H1 (cell line): ENCODE data around the gene ZNF316. TPM values are rescaled to one million over a fixed set of nuclear protein-coding genes. Genes with fewer than 3 reads are reported as not detected.

Experiments used
- CTCF ChIA-PET: fragments of 300-600 bp; sonication (Branson Sonifier 250); formaldehyde crosslinking; loops from one replicate; lab custom pipeline; 2021; ENCODE audit not compliant: partially characterized antibody; lab: Charles Lee
- POLR2A ChIA-PET: fragments of 300-600 bp; sonication (Branson Sonifier 250); formaldehyde crosslinking; loops from one replicate; lab custom pipeline; 2021; ENCODE audit warnings: inconsistent platforms; ENCODE audit not compliant: partially characterized antibody; lab: Charles Lee
- DNase-seq, 2 experiments: peaks; one replicate each; pipeline versions ENCODE4 v3.0.0 to v3.0.0-alpha.2; 2010 to 2022; ENCODE audit warnings: low spot score in 2 of 2, low read depth in 1 of 2, mixed read lengths in 1 of 2
- FAIRE-seq: peaks from 2 replicates; lab custom pipeline; 2011; peaks lifted over from hg19 to GRCh38; lab: Jason Lieb, UNC
- H2AFZ ChIP-seq: 2 replicates; pipeline ENCODE4 v1.8.1; 2012; ENCODE audit warnings: low read length, inconsistent platforms
- H2AK5ac ChIP-seq: 2 replicates; pipeline ENCODE4 v1.6.1; 2013; ENCODE audit warnings: low read depth, low read length
- H2BK120ac ChIP-seq: replicated peaks from 2 replicates; pipeline ENCODE3; 2013; ENCODE audit warnings: low read depth, low read length, inconsistent platforms
- H2BK12ac ChIP-seq: 2 replicates; pipeline ENCODE4 v1.6.1; 2013; ENCODE audit warnings: low read depth, low read length
- H2BK15ac ChIP-seq: 2 replicates; pipeline ENCODE4 v1.6.1; 2013; ENCODE audit warnings: low read length
- H2BK20ac ChIP-seq: 2 replicates; pipeline ENCODE4 v1.6.1; 2013; ENCODE audit warnings: low read length
- H2BK5ac ChIP-seq: 2 replicates; pipeline ENCODE4 v1.6.1; 2013; ENCODE audit warnings: low read depth, low read length
- H3K14ac ChIP-seq: 2 replicates; pipeline ENCODE4 v1.6.1; 2013; ENCODE audit warnings: inconsistent platforms; ENCODE audit not compliant: insufficient read length
- H3K18ac ChIP-seq: 2 replicates; pipeline ENCODE4 v1.6.1; 2013; ENCODE audit warnings: low read length; ENCODE audit errors: extremely low read depth
- H3K23ac ChIP-seq: 2 replicates; pipeline ENCODE4 v1.6.1; 2013; ENCODE audit warnings: inconsistent platforms; ENCODE audit not compliant: insufficient read length
- H3K23me2 ChIP-seq: 2 replicates; pipeline ENCODE4 v1.6.1; 2013; ENCODE audit warnings: low read depth, low read length
- H3K27ac ChIP-seq: 2 replicates; pipeline ENCODE4 v1.6.1; 2011; ENCODE audit warnings: low read depth, low read length, inconsistent platforms
- H3K27me3 ChIP-seq, 4 experiments: replicated peaks in 1 of 4; 1 replicate in 1 of 4; 2 replicates in 3 of 4; pipeline versions ENCODE4 v1.6.1 to v1.8.1; 2011 to 2013; ENCODE audit warnings: low read length in 3 of 4, mild to moderate bottlenecking in 3 of 4, inconsistent platforms in 2 of 4, mixed read lengths in 2 of 4, moderate library complexity in 1 of 4; ENCODE audit not compliant: control insufficient read depth in 3 of 4, insufficient read depth in 3 of 4; ENCODE audit errors: extremely low read depth in 1 of 4
- H3K36me3 ChIP-seq, 4 experiments: 2 replicates each; pipeline versions ENCODE4 v1.6.1 to v1.8.1; 2011 to 2013; ENCODE audit warnings: mild to moderate bottlenecking in 4 of 4, low read length in 3 of 4, moderate library complexity in 2 of 4, control low read depth in 1 of 4, inconsistent platforms in 1 of 4; ENCODE audit not compliant: insufficient read depth in 4 of 4, control insufficient read depth in 2 of 4
- H3K4ac ChIP-seq: replicated peaks from 2 replicates; pipeline ENCODE3; 2013; ENCODE audit warnings: low read length, low read depth, mixed read lengths, inconsistent platforms; ENCODE audit not compliant: insufficient read length
- H3K4me1 ChIP-seq, 4 experiments: replicated peaks in 1 of 4; 1 replicate in 1 of 4; 2 replicates in 3 of 4; pipeline versions ENCODE4 v1.6.1 to v1.8.1; 2011 to 2013; ENCODE audit warnings: low read length in 3 of 4, inconsistent platforms in 2 of 4, mixed read lengths in 1 of 4; ENCODE audit not compliant: insufficient read depth in 4 of 4, control insufficient read depth in 3 of 4
- H3K4me2 ChIP-seq, 2 experiments: 2 replicates each; pipeline versions ENCODE4 v1.6.1 to v1.8.1; 2011 to 2013; ENCODE audit warnings: low read depth in 2 of 2, low read length in 2 of 2, control low read depth in 1 of 2, inconsistent platforms in 1 of 2, mild to moderate bottlenecking in 1 of 2; ENCODE audit not compliant: insufficient read depth in 1 of 2
- H3K4me3 ChIP-seq, 4 experiments: fragments of 200-600, 300-600 bp in 1 of 4; sonication (generic), shearing (Covaris generic), sonication (Bioruptor Twin) in 1 of 4; 2 replicates each; pipeline versions ENCODE4 v1.5.1 to v1.8.1; 2011 to 2016; ENCODE audit warnings: low read length in 4 of 4, low read depth in 3 of 4, control low read depth in 2 of 4, inconsistent platforms in 2 of 4, mild to moderate bottlenecking in 2 of 4, mixed read lengths in 1 of 4, moderate library complexity in 1 of 4; ENCODE audit not compliant: insufficient read depth in 2 of 4; ENCODE audit errors: extremely low read depth in 1 of 4
- H3K56ac ChIP-seq: replicated peaks from 2 replicates; pipeline ENCODE3; 2013; ENCODE audit warnings: low read depth, mild to moderate bottlenecking, mixed read lengths, low read length, inconsistent platforms; ENCODE audit not compliant: insufficient read length
- H3K79me1 ChIP-seq: 2 replicates; pipeline ENCODE4 v1.6.1; 2013; ENCODE audit warnings: low read depth, low read length, control low read depth
- H3K79me2 ChIP-seq, 2 experiments: 2 replicates each; pipeline versions ENCODE4 v1.6.1 to v1.8.1; 2012 to 2013; ENCODE audit warnings: low read length in 2 of 2, mild to moderate bottlenecking in 2 of 2, inconsistent platforms in 1 of 2; ENCODE audit not compliant: insufficient read depth in 2 of 2, control insufficient read depth in 1 of 2
- H3K9ac ChIP-seq, 4 experiments: replicated peaks in 1 of 4; 1 replicate in 1 of 4; 2 replicates in 3 of 4; pipeline versions ENCODE4 v1.6.1 to v1.8.1; 2011 to 2013; ENCODE audit warnings: low read depth in 3 of 4, low read length in 3 of 4, control low read depth in 2 of 4, mild to moderate bottlenecking in 2 of 4, moderate library complexity in 2 of 4, inconsistent platforms in 1 of 4; ENCODE audit errors: extremely low read depth in 1 of 4
- H3K9me3 ChIP-seq, 2 experiments: 2 replicates each; pipeline versions ENCODE4 v1.6.1 to v1.8.1; 2012 to 2013; ENCODE audit warnings: mild to moderate bottlenecking in 2 of 2, moderate library complexity in 2 of 2, control low read depth in 1 of 2, inconsistent platforms in 1 of 2, low read depth in 1 of 2, low read length in 1 of 2, mixed read lengths in 1 of 2; ENCODE audit not compliant: insufficient read depth in 2 of 2
- H4K20me1 ChIP-seq, 2 experiments: replicated peaks in 1 of 2; 2 replicates each; pipeline versions ENCODE3 to v1.8.1; 2011 to 2013; ENCODE audit warnings: inconsistent platforms in 2 of 2, low read length in 2 of 2, mild to moderate bottlenecking in 1 of 2; ENCODE audit not compliant: insufficient read depth in 2 of 2, control insufficient read depth in 1 of 2
- H4K5ac ChIP-seq: 2 replicates; pipeline ENCODE4 v1.6.1; 2013; ENCODE audit warnings: low read length, low read depth, mixed read lengths, inconsistent platforms; ENCODE audit not compliant: insufficient read length
- H4K8ac ChIP-seq: 2 replicates; pipeline ENCODE4 v1.8.0; 2013; ENCODE audit warnings: mild to moderate bottlenecking, moderate library complexity, low read length, inconsistent platforms; ENCODE audit not compliant: insufficient read depth; ENCODE audit errors: extremely low read depth
- H4K91ac ChIP-seq: replicated peaks from 2 replicates; pipeline ENCODE3; 2013; ENCODE audit warnings: low read length, mixed read lengths, inconsistent platforms; ENCODE audit not compliant: insufficient read length
- CBX8 ChIP-seq: fragments of 300-800, 300-1000 bp; sonication (generic); IDR thresholded peaks from 2 replicates; pipeline ENCODE4 v1.7.1; 2016; ENCODE audit warnings: low read depth, low read length, borderline replicate concordance
- HDAC6 ChIP-seq: IDR thresholded peaks from one replicate; pipeline ENCODE4 v1.7.1; 2012; ENCODE audit warnings: low read depth, mild to moderate bottlenecking, inconsistent platforms, low read length, moderate library complexity
- JUND ChIP-seq: IDR thresholded peaks from 2 replicates; pipeline ENCODE4 v1.6.1; 2011; ENCODE audit warnings: mild to moderate bottlenecking, improper control_type of control experiment, low read length
- KDM1A ChIP-seq: fragments of 200-600, 300-600 bp; sonication (generic); IDR thresholded peaks from 2 replicates; pipeline ENCODE4 v1.7.1; 2016; ENCODE audit warnings: mild to moderate bottlenecking, low read length, borderline replicate concordance
- POLR2AphosphoS5 ChIP-seq: IDR thresholded peaks from 2 replicates; pipeline ENCODE4 v1.6.1; 2011; ENCODE audit warnings: low read depth, low read length
- RAD21 ChIP-seq, 2 experiments: IDR thresholded peaks in 1 of 2; conservative IDR thresholded peaks in 1 of 2; 2 replicates each; pipeline ENCODE4 v1.6.1; 2011; ENCODE audit warnings: low read depth in 2 of 2, low read length in 2 of 2, improper control_type of control experiment in 1 of 2, inconsistent platforms in 1 of 2, mild to moderate bottlenecking in 1 of 2, moderate library complexity in 1 of 2
- RBBP5 ChIP-seq: IDR thresholded peaks from 2 replicates; pipeline ENCODE4 v1.7.1; 2012; ENCODE audit warnings: low read depth, mild to moderate bottlenecking, inconsistent platforms, low read length, moderate library complexity, borderline replicate concordance
- SP1 ChIP-seq: IDR thresholded peaks from 2 replicates; pipeline ENCODE4 v1.6.1; 2011; ENCODE audit warnings: low read depth, low read length
- SRF ChIP-seq: IDR thresholded peaks from 2 replicates; pipeline ENCODE4 v1.6.1; 2011; ENCODE audit warnings: mild to moderate bottlenecking, low read depth, low read length, moderate library complexity
- TAF7 ChIP-seq: optimal IDR thresholded peaks from 2 replicates; pipeline ENCODE3; 2011; ENCODE audit warnings: low read depth, mild to moderate bottlenecking, inconsistent platforms, low read length, moderate library complexity, borderline replicate concordance
- TBP ChIP-seq: IDR thresholded peaks from 2 replicates; pipeline ENCODE4 v1.6.1; 2011; ENCODE audit warnings: low read depth, low read length, improper control_type of control experiment
- TCF12 ChIP-seq: IDR thresholded peaks from 2 replicates; pipeline ENCODE4 v1.6.1; 2011; ENCODE audit warnings: low read depth, mild to moderate bottlenecking, low read length
- WGBS, 2 experiments: shearing (Covaris generic) in 1 of 2; methylation state at CpG; one replicate each; pipeline versions ENCODE4 v1.1.6 to v1.1.7; 2013 to 2015; ENCODE audit warnings: low lambda C conversion rate in 2 of 2, mixed read lengths in 2 of 2, inconsistent platforms in 1 of 2, low coverage in 1 of 2, missing lambda C conversion rate in 1 of 2; ENCODE audit not compliant: insufficient replicate concordance in 2 of 2, insufficient coverage in 1 of 2, insufficient read length in 1 of 2; ENCODE audit errors: extremely low coverage in 1 of 2, missing lambda C conversion rate in 1 of 2; 5-methylcytosine and 5-hydroxymethylcytosine counted together
- polyA plus RNA-seq, 7 experiments: library from polyadenylated mRNA; depleted of rRNA in 3 of 7; stranded (reverse) in 5 of 7; unstranded in 2 of 7; fragments of >200 nt in 5 of 7; fragments of 200-250 nt in 2 of 7; gene quantifications; 1 replicate in 5 of 7; 2 replicates in 1 of 7; 4 replicates in 1 of 7; pipeline versions ENCODE4 v1.2.1 to v1.2.3, GENCODE V29; 2011 to 2013; ENCODE audit warnings: missing spikeins in 2 of 7, mixed read lengths in 2 of 7
- total RNA-seq: library from RNA; stranded (reverse); fragmentation: NEBNext Ultra II Directional; extraction: Animal tissue kit (Norgen Biotek cat#: 25700); gene quantifications from 2 replicates; pipeline ENCODE4 v1.2.1, GENCODE V29; 2021

Gene ZNF316
- total and polyA plus RNA-seq, 2 of the 8 experiments (the other 6 are each of a cell fraction or from before 2014, with no cell fraction given): 3.6 to 13.7 TPM

DNA sequence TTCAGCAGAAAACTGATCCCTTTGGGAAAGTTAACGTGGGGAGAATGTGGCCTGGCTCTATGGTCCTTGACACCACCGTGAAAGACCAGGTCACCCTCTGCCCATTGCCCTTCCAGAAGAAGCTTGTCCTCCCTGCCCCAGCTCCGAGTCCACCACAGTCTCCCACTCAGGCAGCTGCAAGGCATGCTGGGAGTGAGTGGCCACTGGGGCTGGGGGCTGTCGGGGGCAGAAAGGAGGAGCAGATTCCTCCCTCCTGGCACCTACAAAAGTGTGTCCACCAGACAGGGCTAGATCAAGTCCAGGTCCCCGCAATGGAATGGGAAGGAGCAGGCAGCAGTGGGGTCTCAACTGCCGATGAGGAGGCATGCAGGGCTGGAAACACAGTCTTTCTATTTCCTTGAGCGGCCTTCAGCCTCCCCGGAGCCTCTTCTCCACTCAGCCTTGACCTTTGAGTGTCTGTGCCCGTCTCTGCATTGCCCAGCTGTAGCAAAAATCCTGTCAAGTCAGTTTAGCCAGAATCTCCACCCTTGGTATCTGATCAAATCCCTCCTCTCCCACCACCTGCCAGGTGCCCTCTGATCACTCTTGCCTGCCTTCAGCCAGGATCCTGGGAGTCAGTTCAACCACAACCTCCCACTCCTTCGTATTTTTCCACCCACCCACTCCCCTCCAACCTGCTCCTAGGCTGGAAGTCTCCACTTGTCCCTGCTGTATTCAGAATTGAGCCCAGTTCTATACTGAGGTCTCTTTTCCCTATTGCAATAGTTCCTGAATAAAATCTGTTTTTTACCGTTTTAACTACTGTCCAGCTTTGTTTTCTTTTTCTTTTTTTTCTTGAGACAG lies 6.9 kb upstream of the ZNF316 start:
- no peaks in the 10 kb centered on the region for H3K79me1 ChIP-seq
- H2AK5ac ChIP-seq: no peak overlapping the region

More for the DNA sequence above, 6.9 kb upstream of the ZNF316 start:
- Histone ChIP-seq H2BK12ac (no peak overlapping the region), H2BK15ac (no peak overlapping the region), H3K23ac (no peak overlapping the region), H3K4ac (no peak overlapping the region), H3K79me2 (no peaks in the 10 kb centered on the region), H3K4me3 (no peak overlapping the region), H3K4me1 (no peaks in the 10 kb centered on the region; a peak in 1 of 7 replicates), H3K56ac (no peak overlapping the region), H3K27me3 (no peaks in the 10 kb centered on the region), H4K5ac (no peak overlapping the region), H4K91ac (no peak overlapping the region), H2BK20ac (no peak overlapping the region), H3K14ac (no peak overlapping the region), H3K9ac (no peak overlapping the region; a peak in 1 of 7 replicates), H2BK120ac (no peak overlapping the region), H3K23me2 (no peaks in the 10 kb centered on the region), H3K18ac (no peak overlapping the region), H2AFZ (no peak overlapping the region), H2BK5ac (no peak overlapping the region), H3K27ac (no peak overlapping the region), H3K9me3 (no peaks in the 10 kb centered on the region), H4K8ac (no peak overlapping the region), H4K20me1 (peaks cover 0 to 3% of the 10 kb centered on the region in 2 experiments), H3K4me2 (no peak overlapping the region), H3K36me3 (no peaks in the 10 kb centered on the region)
- DNase-seq: no peak
- TF ChIP-seq KDM1A (no peak), JUND (no peak), POLR2AphosphoS5 (no peak), TAF7 (no peak), CBX8 (no peak), RBBP5 (no peak), RAD21 (IDR thresholded peaks at IDR 0.05 in 1 of 2, conservative IDR thresholded peaks at IDR 0.05 in 1 of 2; ENCODE audit: low read depth in 2 of 2, low read length in 2 of 2) (no peak), SP1 (no peak), TCF12 (no peak), HDAC6 (no peak), TBP (no peak), SRF (no peak)
- ChIA-PET CTCF (interaction anchor here (1.0 kb wide), 1 partner anchor 11 kb away, joined by 3 read pairs; no protein-coding TSS in a partner anchor), POLR2A (interaction anchor here (0.8 to 1.4 kb wide), 2 partner anchors 30 to 40 kb away, joined by 3 read pairs; partner anchors contain the start of gene INTS15)
- FAIRE-seq: no peak
- WGBS, 2 experiments: 86% methylated on average over 11 of the region's 11 CpGs; no CpG with 5 or more reads in 1 of the 2 experiments
